ENCODE data around the gene RAD23A. TPM values are rescaled to one million over a fixed set of nuclear protein-coding genes. Genes with fewer than 3 reads are reported as not detected.
"Not testable (repeated sequence)": the region's sequence is repeated elsewhere in the genome, so short reads cannot be mapped to it uniquely, and the experiment has no call there.

The RAD23A gene
- polyA plus RNA-seq, 1 donor, result 71.9 TPM

DNA sequence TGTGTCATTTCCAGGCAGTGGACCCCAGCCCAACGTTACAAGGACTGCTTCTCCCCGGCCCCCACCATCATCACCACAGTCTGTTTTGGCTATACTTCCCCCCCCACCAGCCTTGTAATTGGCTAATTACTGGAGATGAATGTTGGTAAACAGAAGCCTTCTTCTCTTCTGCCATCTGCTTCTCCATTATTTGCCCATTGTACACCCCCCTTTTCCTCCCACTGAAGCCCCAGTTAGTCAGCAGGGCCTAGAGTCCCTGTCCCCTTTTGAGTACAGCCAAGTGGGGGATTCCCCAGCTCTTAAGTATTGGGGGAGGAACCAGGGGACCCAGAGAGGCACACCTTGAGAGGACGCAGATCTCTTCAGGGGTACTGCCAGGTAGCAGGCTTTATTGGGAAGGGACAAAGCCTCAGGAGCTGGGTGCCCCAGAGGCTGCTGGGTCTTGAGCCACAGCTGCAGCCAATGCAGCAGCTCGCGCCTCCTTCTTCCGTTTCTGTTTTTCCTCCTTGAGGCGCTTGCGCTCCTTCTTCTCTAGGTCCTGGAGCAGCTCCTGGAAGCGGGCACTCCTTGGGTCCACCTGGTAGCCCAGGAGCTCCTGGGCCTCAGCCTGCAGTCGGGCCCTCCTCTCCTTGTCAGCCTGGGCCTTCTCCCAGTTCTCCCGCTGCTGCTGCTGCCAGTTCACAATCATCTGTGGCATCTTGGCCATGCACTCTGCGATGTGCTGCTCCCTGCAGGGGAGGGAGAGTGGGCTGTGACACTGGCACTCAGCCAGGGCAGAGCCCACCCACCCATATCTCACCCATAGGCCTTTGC, 8.3 kb downstream of the RAD23A start:
- no peak for DNase-seq

DNA sequence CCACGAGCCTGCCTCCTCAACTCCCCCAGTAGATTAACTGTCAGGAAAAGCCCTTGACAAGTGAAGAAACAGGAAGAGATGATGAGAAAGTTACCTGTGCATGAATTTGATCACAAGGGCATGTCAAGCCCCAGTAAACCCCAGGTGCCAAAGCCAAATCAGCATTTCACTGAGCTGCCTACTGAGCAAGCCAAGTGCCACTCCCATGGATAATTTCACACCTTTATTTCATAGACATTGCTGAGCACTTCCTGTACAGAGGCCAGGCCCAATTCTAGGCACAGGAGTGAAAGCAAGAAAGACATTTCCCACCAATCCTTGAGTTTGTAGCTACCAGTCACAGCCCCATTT, 8.9 kb downstream of the RAD23A start:
- DNase-seq, result no peak

DNA sequence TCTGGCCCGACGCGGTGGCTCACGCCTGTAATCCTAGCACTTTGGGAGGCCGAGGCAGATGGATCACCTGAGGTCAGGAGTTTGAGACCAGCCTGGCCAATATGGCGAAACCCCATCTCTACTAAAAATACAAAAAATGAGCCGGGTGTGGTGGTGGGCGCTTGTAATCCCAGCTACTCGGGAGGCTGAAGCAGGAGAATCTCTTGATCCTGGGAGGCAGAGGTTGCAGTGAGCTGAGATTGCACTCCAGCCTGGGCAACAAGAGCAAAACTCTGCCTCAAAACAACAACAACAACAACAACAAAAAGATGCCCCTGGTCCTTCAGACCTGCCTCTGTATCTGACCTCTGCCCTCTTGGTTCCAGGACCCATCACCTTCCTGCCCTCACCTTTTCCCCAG, 9.9 kb downstream of the RAD23A start:
- DNase-seq, result not testable (repeated sequence)

DNA sequence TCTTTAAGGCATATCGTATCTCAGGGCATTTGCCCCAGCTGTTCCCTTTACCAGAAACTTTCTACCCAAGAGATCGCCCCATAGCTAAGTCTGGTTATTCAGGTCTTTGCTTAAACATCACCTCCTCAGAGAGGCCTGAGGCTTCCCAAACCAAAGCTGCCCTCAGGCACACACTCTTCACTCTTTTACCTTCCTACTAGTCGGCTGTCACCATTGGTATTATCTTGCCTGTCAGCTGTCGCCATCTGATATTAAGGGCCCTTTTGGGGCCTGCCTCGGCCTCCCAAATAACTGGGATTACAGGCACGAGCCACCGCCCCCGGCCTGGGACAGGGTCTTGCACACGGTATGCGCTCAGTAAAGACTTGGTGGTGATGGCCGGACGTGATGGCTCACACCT, 10.3 kb downstream of the RAD23A start:
- DNase-seq, result no peak

DNA sequence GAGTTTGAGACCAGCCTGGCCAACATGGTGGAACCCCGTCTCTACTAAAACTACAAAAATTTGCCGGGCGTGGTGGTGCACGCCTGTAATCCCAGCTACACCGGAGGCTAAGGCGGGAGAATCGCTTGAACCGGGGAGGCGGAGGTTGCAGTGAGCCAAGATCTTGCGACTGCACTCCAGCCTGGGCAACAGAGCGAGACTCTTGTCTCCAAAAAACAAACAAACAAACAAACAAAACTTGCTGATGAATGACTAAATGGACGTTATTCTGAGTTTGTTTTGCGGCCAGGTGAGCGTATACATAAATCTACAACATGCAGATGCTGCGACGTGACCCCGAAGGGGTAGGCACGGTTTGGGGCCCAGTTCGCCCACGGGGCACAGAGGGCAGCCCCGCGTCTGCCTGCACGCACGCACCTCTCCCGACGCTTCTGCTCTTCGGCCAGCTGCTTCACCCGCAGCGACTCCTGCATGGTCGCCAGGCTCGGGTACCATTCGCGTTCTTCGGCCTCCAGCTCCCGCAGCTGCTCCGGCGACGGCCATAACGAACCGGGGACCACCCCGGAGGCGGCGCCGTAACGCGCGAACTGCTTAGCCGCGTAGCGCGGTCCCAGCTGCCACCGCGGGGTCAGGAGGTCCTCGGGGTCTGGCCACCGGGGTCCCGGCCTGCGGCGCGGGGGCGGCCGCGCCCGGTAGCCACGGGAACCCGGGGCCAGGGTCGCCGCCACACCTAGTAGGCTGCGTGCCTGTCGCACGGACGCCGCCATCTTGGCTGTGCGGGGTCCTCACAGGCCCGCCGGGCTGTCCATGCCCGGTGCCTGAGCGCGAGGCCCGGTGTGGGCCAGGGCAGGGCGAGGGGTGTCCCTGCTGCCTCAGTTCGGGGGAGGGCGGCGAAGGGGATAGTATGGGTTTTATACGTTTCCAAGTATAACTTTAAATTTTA, 11.1 kb downstream of the RAD23A start, which contains the start of gene GADD45GIP1:
Gene GADD45GIP1, minus strand, starts transcription at position 778 of the 943 bp plus-strand sequence. Its CDS starts 11 bp downstream, at position 767.
- DNase-seq, result peak; percentile 74

DNA sequence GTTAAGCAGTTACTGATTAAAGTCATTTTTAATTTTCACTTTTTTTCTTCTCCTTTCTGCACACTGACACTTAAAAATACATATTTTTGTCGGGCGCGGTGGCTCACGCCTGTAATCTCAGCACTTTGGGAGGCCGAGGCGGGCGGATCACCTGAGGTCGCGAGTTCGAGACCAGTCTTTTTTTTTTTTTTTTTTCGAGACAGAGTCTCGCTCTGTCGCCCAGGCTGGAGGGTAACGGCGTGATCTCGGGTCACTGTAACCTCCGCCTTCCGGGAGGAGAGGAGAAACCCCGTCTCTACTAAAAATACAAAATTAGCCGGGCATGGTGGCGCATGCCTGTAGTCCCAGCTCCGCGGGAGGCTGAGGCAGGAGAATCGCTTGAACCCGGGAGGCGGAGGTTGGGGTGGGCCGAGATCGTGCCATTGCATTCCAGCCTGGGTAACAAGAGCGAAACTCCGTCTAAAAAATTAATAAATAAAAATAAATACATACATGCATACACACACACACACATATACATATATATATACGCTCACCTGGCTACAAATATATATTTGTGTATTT, 11.8 kb downstream of the RAD23A start:
- DNase-seq, result not testable (repeated sequence)

DNA sequence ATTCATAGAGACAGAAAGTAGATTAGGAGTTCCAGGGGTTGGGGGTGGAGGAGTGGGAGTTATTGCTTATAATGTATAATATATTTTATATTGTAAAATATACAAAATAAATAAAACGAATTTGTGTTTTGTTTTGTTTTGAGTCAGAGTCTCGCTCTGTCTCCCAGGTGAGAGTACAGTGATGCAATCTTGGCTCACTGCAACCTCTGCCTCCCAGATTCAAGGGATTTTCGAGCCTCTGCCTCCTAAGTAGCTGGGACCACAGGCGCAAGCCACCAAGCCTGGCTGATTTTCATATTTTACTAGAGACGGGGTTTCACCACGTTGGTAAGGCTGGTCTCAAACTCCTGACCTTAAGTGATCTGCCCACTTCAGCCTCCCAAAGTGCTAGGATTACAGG, 13.8 kb downstream of the RAD23A start:
- DNase-seq, result no peak

DNA sequence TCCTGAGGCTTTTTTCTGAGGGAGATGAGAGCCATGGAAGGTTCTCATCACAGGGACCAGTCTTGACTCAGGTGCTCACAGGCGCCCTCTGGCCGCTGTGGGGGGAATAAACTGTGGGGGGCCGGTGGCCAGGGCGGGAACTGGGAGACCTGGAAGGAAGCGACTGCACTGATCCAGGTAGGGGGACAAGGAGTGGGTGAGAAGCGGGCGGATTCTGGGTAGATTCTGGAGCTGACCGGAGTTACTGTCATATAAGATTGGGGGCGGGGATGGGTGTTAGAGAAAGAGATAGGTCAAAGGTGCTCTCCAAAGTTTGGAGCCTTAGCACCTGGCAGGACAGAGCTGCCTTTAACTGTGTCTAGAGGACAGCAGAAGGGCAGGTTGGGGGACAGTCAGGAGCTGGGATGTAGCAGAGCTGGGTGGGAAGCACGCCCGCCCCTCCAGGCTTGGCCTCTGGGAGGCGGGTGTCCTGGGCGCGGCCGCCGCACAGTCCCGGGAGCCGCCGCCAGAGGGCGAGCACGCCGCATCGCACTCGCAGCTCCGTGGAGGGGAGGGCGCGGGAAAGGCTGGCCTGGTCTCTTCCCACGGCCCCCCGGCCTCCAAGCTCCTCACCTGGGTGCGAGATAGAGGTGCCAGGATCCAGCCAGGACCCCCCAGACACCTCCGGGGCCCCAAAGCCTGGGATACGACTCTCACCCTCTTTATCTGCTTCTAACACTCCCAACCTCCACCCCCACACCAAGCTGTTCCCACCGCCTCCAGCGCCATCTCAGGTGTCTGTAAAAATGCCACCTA, 19.6 kb downstream of the RAD23A start:
- peak; percentile 62 for DNase-seq

DNA sequence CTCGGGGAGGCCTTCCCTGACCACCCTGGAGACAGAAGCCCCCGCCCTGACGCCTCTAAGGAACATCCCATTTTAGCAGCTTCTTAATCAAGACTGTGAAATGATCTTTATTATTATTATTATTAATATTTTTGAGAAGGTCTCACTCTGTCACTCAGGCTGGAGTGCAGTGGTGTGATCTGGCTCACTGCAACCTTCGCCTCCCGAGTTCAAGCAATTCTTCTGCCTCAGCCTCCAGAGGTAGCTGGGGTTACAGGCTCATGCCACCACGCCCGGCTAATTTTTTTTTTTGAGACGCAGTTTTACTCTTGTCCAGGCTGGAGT, 20.1 kb downstream of the RAD23A start:
- no peak for DNase-seq

DNA sequence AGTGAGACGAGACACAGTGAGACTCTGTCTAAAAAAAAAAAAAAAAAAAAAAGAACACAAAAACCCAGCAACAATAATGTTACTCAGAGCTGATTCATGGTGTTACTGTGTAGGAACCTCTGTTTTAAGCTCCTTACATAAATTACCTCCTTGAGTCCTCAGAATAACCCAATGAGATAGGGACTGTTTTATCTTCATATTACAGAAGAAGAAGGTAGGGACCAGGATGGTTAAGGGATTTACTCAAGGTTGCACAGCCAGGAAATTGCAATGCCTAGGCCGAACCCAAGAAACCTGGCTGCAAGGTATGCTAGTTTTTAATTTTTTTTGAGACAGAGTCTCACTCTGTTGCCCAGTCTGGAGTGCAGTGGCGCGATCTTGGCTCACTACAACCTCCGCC, 22.2 kb downstream of the RAD23A start:
- DNase-seq, result no peak

DNA sequence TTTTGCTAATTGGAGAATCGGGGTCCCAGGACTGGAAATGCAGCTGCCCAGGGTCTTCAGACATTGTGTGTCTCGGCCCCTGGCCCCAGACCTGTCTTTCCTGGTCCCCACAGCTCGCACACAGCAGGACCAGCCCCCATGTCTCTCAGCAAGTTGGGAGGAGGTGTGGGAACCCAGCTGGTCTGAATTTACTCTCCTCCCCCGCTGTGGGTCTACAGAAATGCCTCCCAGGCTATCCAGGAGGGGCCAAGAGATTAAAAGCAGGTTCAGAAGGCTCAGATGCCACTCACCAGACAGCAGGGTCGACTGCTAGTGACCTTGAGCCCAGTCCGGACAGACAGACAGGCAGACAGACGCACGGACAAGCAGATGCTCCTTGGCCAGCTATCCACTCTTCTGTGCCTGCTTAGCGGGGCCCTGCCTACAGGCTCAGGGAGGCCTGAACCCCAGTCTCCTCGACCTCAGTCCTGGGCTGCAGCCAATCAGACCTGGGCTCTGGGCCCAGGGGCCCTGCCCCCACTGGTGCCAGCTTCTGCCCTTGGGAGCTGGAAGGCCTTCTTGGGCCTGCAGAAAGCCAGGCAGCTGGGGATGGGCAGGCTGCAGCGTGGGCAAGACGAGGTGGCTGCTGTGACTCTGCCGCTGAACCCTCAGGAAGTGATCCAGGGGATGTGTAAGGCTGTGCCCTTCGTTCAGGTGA, 23.8 kb downstream of the RAD23A start, which contains the start of gene DAND5:
Gene DAND5, plus strand, starts transcription at position 285 of the 697 bp plus-strand sequence. Its CDS starts 85 bp downstream, at position 370.
- no peak for DNase-seq

DNA sequence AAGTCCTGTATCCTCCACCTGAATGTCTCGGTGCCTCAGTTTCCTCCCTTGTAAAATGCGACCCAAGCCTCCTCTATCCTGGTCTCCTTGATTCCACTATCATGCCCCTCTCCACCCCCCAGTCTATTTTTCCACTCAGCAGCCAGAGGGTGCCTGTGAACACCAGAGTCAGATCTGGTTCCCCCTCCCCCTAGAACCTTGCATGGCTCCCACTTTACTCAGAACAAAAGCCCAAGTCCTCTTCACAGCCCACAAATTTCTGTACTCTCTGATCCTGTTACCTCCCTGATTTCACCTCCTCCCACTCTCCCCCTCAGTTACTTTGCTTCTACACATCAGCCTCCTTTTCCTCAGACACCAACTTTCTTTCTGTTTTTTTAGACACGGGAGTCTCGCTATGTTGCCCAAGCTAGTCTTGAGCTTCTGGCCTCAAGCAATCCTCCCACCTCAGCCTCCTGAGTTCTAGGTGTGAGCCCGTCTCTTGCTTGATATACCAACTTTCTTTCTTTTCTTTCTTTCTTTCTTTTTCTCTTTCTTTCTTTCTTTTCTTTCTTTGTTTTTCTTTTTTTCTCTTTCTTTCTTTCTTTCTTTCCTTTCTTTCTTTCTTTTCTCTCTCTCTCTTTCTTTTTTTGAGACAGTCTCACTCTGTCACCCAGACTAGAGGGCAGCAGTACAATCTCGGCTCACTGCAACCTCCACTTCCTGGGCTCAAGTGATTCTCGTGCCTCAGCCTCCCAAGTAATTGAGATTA, 24.6 kb downstream of the RAD23A start:
- no peak for DNase-seq

DNA sequence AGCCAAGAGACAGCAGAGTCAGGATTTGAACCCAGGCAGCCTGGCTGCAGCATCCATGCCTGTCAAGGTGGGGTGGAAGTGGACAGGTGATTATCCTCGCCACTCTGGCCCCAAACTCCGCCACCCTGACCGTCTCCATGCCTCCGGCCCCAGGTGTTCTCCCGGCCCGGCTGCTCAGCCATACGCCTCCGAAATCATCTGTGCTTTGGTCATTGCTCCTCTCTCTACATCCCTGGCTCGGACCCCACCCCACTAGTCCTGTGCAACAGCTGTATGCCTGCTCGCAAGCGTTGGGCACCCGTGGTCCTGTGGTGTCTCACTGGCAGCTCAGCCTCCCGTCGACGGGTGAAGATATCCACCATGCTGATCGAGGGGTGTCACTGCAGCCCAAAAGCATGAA, 27.6 kb downstream of the RAD23A start:
- DNase-seq, result no peak

DNA sequence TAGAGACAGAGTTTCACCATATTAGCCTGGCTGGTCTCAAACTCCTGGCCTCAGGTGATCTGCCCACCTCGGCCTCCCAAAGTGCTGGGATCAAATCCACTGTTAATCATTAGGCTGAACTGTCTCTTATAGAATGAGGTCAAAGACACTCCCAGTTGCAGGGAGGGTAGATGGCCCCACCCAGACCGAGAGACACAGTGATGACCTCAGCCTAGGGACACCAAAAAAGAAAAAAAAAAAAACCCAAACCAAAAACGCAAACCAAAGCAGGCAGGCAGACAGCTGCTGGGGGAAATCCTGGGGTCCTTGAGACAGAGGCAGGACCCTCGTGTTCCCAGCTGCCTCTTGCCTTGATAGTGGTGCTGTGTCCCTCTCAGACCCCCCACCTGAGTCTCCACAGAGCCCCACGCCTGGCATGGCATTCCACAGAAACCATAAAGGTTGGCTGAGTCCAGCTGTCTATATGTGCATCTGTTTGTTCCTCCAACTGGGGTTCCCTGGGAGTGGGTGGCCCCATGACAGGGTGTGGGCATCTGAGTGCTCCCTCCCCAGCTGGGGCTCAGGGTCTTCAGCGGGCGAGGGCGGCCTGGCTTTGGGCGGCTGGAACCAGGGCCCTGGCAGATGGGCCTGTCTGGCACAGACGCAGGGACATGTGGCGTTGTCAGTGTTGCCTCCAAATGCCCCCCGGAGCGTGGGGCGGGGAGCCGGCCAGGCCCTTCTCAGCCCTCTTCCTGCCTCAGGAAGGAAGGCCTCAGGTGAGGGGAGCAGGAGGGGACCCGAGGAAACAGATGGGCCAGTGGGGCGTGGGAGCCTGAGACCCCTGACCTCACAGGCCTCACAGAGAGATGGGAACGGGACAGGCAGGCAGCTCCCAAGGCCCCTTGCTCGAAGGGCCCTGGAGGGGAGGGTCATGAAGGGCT, 28.9 kb downstream of the RAD23A start:
- DNase-seq, result no peak

DNA sequence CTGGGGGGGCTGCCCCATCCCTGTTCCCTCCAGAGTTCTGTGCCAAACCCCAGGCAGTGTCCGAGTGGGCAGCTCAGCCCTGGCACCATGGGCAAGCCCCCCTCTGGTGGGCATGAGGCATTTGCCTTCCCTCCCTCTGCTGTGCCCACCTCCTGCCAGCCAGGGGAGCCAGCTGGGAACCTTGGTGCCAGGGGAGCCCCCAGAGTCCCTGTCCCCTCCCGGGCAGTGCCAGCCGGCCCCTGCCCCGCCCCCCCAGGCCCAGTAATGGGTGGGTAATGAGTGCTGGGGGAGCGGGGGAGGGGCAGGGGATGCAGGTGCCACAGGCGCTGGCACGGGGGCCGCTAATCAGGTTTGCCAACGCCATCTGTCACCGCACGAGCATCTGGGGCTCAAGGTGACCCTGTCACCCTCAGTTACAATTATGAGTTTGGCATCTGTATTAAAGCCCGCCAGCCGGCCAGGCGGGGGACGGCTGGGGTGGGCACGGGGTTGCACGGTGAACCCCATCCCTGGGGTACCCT, 29.6 kb downstream of the RAD23A start:
- DNase-seq, result no peak

DNA sequence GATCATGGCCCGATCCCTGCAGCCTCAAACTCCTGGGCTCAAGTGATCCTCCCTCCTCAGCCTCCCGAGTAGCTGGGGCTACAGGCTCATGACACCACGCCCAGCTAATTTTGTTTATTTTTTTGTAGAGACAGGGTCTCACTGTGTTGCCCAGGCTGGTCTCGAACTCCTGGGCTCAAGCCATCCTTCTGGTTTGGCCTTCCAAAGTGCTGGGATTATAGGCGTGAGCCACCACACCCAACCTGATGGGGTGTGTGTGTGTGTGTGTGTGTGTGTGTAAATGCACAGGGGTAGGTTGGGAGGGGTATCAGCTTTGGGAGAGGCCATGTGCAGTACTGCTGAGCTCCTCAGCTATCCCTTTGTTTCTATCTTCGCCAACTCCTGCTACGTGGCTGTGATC, 30.4 kb downstream of the RAD23A start:
- not testable (repeated sequence) for DNase-seq

DNA sequence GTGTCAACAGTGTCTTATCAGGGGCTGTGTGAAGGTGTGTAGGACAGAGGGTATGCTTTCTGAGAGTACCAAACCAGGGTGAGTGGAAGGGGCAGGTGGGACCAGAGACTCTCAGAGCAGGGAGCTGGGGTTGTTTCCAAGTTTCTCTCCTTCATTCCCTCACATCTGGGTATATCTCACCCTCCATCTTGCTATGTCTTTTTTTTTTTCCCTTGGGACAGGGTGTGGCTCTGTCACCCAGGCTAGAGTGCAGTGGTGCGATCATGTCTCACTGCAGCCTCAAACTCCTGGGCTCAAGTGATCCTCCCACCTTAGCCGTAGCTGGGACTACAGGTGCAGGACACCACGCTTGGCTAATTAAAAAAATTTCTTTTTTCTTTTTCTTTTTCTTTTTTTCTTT, 34.3 kb downstream of the RAD23A start:
- DNase-seq, result no peak

DNA sequence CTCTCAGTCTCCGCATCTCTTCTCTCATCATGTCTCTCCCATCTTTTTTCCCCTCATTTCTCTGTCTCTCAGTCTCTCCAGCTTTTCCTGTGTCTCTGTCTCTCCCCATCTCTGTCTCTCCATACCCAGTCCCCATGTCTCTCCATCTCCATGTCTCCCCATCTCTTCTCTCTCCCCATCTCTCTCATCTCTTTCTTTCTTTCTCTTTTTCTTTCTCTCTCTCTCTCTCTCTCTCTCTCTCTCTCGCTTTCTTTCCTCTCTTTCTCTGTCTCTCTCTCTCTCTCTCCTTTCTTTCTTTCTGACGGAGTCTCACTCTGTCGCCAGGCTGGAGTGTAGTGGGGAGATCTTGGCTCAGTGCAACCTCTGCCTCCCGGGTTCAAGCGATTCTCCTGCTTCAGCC, 37.0 kb downstream of the RAD23A start:
- DNase-seq, result no peak

DNA sequence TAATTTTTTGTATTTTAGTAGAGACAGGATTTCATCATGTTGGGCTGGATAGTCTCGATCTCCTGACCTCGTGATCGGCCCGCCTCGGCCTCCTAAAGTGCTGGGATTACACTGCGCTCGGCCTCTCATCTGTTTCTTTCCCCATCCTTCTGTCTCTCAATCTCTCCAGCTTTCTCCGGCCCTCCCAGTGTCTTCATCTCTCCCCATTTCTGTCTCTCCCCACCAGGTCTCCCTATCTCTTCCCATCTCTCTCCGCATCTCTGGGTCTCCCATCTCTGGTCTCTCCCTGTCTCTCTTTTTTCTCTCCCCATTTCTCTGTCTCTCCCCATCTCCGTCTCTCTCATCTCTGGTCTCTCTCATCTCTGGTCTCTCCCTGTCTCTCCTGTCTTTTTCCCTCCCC, 37.4 kb downstream of the RAD23A start:
- DNase-seq, result no peak

Data from left kidney (tissue), 2 donors.